Measurements from ENCODE around the gene PLEKHM3. TPM values are rescaled to one million over a fixed set of nuclear protein-coding genes. Genes with fewer than 3 reads are reported as not detected.

Gene PLEKHM3
- total and polyA plus RNA-seq, 2 experiments from 2014 or later, result 6.7 to 8.0 TPM

- DNase-seq (ENCODE audit: low read depth in 1 of 2, low spot score in 1 of 2), result no peak
- Histone ChIP-seq H3K4me3 (no peak overlapping the region), H3K27me3 (no peaks in the 10 kb centered on the region), H3K36me3 (no peaks in the 10 kb centered on the region), H3K27ac (no peak overlapping the region), H3K9me3 (ENCODE audit: low read depth) (no peaks in the 10 kb centered on the region), H3K4me1 (ENCODE audit: low read depth) (no peaks in the 10 kb centered on the region)
- TF ChIP-seq, protein P1, sequence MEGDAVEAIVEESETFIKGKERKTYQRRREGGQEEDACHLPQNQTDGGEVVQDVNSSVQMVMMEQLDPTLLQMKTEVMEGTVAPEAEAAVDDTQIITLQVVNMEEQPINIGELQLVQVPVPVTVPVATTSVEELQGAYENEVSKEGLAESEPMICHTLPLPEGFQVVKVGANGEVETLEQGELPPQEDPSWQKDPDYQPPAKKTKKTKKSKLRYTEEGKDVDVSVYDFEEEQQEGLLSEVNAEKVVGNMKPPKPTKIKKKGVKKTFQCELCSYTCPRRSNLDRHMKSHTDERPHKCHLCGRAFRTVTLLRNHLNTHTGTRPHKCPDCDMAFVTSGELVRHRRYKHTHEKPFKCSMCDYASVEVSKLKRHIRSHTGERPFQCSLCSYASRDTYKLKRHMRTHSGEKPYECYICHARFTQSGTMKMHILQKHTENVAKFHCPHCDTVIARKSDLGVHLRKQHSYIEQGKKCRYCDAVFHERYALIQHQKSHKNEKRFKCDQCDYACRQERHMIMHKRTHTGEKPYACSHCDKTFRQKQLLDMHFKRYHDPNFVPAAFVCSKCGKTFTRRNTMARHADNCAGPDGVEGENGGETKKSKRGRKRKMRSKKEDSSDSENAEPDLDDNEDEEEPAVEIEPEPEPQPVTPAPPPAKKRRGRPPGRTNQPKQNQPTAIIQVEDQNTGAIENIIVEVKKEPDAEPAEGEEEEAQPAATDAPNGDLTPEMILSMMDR (IDR thresholded peaks at IDR 0.05; ENCODE audit: low read depth, low read length), result no peak
These were observed 172.5 kb downstream of the PLEKHM3 start for GRCh38 chr2:207852791-207853190.

GRCh38 chr2:207849443-207849842 is 175.9 kb downstream of the PLEKHM3 start:
- Histone ChIP-seq H3K27ac (no peak overlapping the region), H3K4me1 (ENCODE audit: low read depth) (no peaks in the 10 kb centered on the region), H3K27me3 (no peaks in the 10 kb centered on the region), H3K4me3 (no peak overlapping the region), H3K9me3 (ENCODE audit: low read depth) (no peaks in the 10 kb centered on the region), H3K36me3 (no peaks in the 10 kb centered on the region)
- peak in 1 of 2 donors; percentile 11 for DNase-seq (ENCODE audit: low read depth in 1 of 2, low spot score in 1 of 2)
- TF ChIP-seq, protein P1 (IDR thresholded peaks at IDR 0.05; ENCODE audit: low read depth, low read length), result no peak

DNA sequence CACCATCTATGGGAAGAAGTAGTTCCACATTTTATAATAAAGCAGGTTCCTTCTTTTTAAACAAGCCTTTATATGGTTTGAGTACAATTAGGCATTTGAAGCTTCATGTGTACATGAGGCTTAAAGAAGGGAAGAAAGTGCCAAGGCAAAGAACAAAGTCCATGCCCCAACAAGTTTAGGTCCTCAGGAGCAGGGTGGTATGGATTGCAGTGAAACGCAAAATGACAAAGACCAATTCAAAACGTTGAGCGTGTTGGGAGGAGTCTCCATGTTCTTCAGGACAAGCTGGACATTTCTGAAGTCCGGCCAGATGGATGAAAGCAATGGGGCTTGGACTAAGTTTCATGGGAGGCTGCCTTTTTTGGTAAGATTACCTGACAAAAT is 176.8 kb downstream of the PLEKHM3 start:
- no peak overlapping the region for H3K27ac ChIP-seq
- no peak overlapping the region for H3K4me3 ChIP-seq
- H3K36me3 ChIP-seq, result no peaks in the 10 kb centered on the region
- H3K9me3 ChIP-seq (ENCODE audit: low read depth), result no peaks in the 10 kb centered on the region
- no peaks in the 10 kb centered on the region for H3K4me1 ChIP-seq (ENCODE audit: low read depth)
- DNase-seq (ENCODE audit: low read depth in 1 of 2, low spot score in 1 of 2), result no peak
- H3K27me3 ChIP-seq, result no peaks in the 10 kb centered on the region
- TF ChIP-seq, protein P1 (IDR thresholded peaks at IDR 0.05; ENCODE audit: low read depth, low read length), result no peak

GRCh38 chr2:207847807-207848544 is 177.4 kb downstream of the PLEKHM3 start:
- TF ChIP-seq, protein P1 (IDR thresholded peaks at IDR 0.05; ENCODE audit: low read depth, low read length), result no peak
- Histone ChIP-seq H3K4me3 (no peak overlapping the region), H3K4me1 (ENCODE audit: low read depth) (no peaks in the 10 kb centered on the region), H3K27me3 (no peaks in the 10 kb centered on the region), H3K36me3 (no peaks in the 10 kb centered on the region), H3K27ac (peak overlapping the region; percentile 37), H3K9me3 (ENCODE audit: low read depth) (no peaks in the 10 kb centered on the region)
- peak in 1 of 2 donors; percentile 87 for DNase-seq (ENCODE audit: low read depth in 1 of 2, low spot score in 1 of 2)

GRCh38 chr2:207847098-207847806 is 178.1 kb downstream of the PLEKHM3 start:
- Histone ChIP-seq H3K4me1 (ENCODE audit: low read depth) (no peaks in the 10 kb centered on the region), H3K4me3 (no peak overlapping the region), H3K36me3 (no peaks in the 10 kb centered on the region), H3K9me3 (ENCODE audit: low read depth) (no peaks in the 10 kb centered on the region), H3K27ac (peak overlapping the region; percentile 37), H3K27me3 (no peaks in the 10 kb centered on the region)
- TF ChIP-seq, protein P1 (IDR thresholded peaks at IDR 0.05; ENCODE audit: low read depth, low read length), result no peak
- no peak for DNase-seq (ENCODE audit: low read depth in 1 of 2, low spot score in 1 of 2)
